ENCODE measurements around the gene DLG5.

DNA sequence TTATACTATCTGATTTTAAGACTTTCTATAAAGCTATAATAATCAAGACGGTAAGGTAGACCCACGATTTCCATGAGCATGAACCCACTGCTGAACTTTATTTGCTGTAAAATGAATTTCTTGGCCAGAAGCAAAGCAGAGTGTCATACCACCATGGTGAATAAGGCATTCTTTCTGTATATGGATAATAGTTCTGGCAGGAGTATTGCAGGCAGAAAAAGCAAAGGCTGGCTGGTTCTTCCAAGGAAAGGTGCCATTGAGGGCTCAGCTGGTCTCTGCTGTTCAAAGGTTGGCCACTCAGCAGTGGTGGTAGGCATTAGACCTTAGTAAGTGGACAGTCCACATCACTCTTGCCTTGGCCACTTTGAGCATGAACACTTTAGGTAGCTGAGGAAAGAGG is 184.8 kb downstream of the DLG5 start:
- TF ChIP-seq, protein P1, sequence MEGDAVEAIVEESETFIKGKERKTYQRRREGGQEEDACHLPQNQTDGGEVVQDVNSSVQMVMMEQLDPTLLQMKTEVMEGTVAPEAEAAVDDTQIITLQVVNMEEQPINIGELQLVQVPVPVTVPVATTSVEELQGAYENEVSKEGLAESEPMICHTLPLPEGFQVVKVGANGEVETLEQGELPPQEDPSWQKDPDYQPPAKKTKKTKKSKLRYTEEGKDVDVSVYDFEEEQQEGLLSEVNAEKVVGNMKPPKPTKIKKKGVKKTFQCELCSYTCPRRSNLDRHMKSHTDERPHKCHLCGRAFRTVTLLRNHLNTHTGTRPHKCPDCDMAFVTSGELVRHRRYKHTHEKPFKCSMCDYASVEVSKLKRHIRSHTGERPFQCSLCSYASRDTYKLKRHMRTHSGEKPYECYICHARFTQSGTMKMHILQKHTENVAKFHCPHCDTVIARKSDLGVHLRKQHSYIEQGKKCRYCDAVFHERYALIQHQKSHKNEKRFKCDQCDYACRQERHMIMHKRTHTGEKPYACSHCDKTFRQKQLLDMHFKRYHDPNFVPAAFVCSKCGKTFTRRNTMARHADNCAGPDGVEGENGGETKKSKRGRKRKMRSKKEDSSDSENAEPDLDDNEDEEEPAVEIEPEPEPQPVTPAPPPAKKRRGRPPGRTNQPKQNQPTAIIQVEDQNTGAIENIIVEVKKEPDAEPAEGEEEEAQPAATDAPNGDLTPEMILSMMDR (IDR thresholded peaks at IDR 0.05): no peak
- no peak for TF ChIP-seq POLR2A (IDR thresholded peaks at IDR 0.05)

Measured in prostate gland (tissue), 2 donors.